Parathyroid adenoma (tissue), 2 donors: ENCODE data around the gene SCN4B.

Source experiments
- H2AFZ ChIP-seq: fragments of 300-600 bp; sonication (generic); one replicate; pipeline ENCODE4 v1.7.0; 2017; ENCODE audit warnings: antibody characterized with exemption, mild to moderate bottlenecking
- H3K27ac ChIP-seq: fragments of 300-600 bp; sonication (generic); one replicate; pipeline ENCODE4 v1.7.0; 2017
- H3K27me3 ChIP-seq: fragments of 300-600 bp; sonication (generic); one replicate; pipeline ENCODE4 v1.7.0; 2017; ENCODE audit warnings: low read length; ENCODE audit not compliant: control insufficient read depth, insufficient read depth
- H3K36me3 ChIP-seq: fragments of 300-600 bp; sonication (generic); one replicate; pipeline ENCODE4 v1.7.0; 2017; ENCODE audit warnings: low read length; ENCODE audit not compliant: control insufficient read depth, insufficient read depth
- H3K4me1 ChIP-seq: fragments of 300-600 bp; sonication (generic); one replicate; pipeline ENCODE4 v1.7.0; 2017; ENCODE audit warnings: control low read depth
- H3K4me2 ChIP-seq: fragments of 300-600 bp; sonication (generic); one replicate; pipeline ENCODE4 v1.7.0; 2017; ENCODE audit warnings: low read length
- H3K4me3 ChIP-seq: fragments of 300-600 bp; sonication (generic); one replicate; pipeline ENCODE4 v1.7.0; 2017; ENCODE audit warnings: low read depth, low read length
- H3K79me2 ChIP-seq: fragments of 300-600 bp; sonication (generic); one replicate; pipeline ENCODE4 v1.7.0; 2017; ENCODE audit warnings: control low read depth
- H3K9ac ChIP-seq: fragments of 300-600 bp; sonication (generic); one replicate; pipeline ENCODE4 v1.7.0; 2017; ENCODE audit warnings: mild to moderate bottlenecking
- H3K9me3 ChIP-seq: fragments of 300-600 bp; sonication (generic); one replicate; pipeline ENCODE4 v1.7.0; 2017; ENCODE audit warnings: low read length; ENCODE audit not compliant: control insufficient read depth
- CTCF ChIP-seq: fragments of 300-600 bp; sonication (generic); IDR thresholded peaks from one replicate; pipeline ENCODE4 v1.7.0; 2017; ENCODE audit warnings: antibody characterized with exemption, mild to moderate bottlenecking
- donor health status: primary hyperparathyroidism.

Gene SCN4B

DNA sequence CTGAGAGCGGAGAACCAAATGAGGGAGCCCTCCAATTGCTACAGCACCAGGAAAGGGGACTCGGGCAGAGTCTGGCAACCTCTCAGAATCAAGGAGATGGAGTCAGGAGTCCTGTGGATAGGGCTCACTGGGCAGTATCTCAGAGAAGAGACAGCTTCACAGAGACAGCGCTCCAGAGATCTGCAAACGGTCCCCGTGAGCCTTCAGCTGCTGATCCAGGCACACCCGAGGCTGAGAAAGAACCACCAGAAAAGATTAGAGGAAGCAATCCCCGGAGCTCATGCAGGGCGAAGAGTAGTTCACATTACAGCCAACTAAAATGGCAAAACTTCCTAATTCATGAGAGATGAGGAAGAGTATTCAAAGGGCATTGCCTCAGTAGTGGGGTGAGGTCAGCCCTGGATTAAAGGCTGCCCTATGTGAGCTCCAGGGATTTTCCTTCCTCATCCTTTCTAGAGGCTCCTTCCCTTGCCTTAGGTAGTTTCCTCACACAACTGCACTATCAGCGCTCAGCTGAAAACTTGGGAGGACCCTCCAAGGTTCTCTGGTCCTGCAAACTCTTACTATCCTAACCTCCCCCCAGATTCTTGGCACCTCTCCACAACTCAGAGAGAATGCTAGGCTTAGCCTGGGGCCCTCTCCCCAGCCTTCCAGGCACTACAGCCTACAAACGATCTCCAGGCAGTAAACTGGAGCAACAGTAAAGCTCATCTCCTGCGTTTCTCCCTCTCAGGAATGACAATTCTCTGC, 23.7 kb downstream of the SCN4B start:
- H3K36me3 ChIP-seq, result no peaks in the 10 kb centered on the region

DNA sequence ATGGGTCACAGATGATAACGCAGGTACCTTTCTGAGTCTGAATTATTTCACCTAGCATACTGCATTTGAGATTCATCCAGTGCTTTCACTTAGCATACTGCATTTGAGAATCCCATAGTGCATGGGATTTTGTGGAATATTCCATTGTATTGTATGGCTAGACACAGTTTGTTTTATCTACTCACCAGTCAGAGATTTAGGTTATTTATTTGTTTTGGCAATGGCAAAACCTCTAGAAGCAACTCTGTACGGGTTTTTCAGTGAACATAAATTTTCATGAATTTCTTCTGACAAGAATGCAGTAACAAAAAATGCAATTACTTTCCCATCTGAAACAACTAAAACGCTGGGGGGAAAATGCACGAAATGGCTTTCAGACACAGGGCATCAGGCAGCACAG, 24.3 kb downstream of the SCN4B start:
- Histone ChIP-seq H2AFZ (no peak overlapping the region), H3K36me3 (no peaks in the 10 kb centered on the region), H3K4me2 (no peak overlapping the region), H3K9me3 (no peaks in the 10 kb centered on the region), H3K27ac (no peak overlapping the region), H3K4me3 (no peak overlapping the region), H3K9ac (no peak overlapping the region), H3K79me2 (no peaks in the 10 kb centered on the region), H3K27me3 (no peaks in the 10 kb centered on the region), H3K4me1 (no peaks in the 10 kb centered on the region)
- no peak for TF ChIP-seq CTCF

More for the DNA sequence above, 23.7 kb downstream of the SCN4B start:
- no peak overlapping the region for H3K4me3 ChIP-seq
- no peaks in the 10 kb centered on the region for H3K9me3 ChIP-seq
- H3K79me2 ChIP-seq, result no peaks in the 10 kb centered on the region
- no peak for TF ChIP-seq CTCF
- no peak overlapping the region for H3K27ac ChIP-seq
- no peak overlapping the region for H2AFZ ChIP-seq
- no peaks in the 10 kb centered on the region for H3K4me1 ChIP-seq
- H3K4me2 ChIP-seq, result no peak overlapping the region
- H3K9ac ChIP-seq, result no peak overlapping the region
- no peaks in the 10 kb centered on the region for H3K27me3 ChIP-seq

- Histone ChIP-seq H3K4me3 (no peak overlapping the region), H3K79me2 (no peaks in the 10 kb centered on the region), H3K27me3 (no peaks in the 10 kb centered on the region), H3K4me2 (no peak overlapping the region), H2AFZ (no peak overlapping the region), H3K9me3 (no peaks in the 10 kb centered on the region), H3K27ac (no peak overlapping the region), H3K36me3 (no peaks in the 10 kb centered on the region), H3K9ac (no peak overlapping the region), H3K4me1 (no peaks in the 10 kb centered on the region)
- TF ChIP-seq CTCF, result no peak
Measured at GRCh38 chr11:118126082-118126838, 26.4 kb downstream of the SCN4B start.

DNA sequence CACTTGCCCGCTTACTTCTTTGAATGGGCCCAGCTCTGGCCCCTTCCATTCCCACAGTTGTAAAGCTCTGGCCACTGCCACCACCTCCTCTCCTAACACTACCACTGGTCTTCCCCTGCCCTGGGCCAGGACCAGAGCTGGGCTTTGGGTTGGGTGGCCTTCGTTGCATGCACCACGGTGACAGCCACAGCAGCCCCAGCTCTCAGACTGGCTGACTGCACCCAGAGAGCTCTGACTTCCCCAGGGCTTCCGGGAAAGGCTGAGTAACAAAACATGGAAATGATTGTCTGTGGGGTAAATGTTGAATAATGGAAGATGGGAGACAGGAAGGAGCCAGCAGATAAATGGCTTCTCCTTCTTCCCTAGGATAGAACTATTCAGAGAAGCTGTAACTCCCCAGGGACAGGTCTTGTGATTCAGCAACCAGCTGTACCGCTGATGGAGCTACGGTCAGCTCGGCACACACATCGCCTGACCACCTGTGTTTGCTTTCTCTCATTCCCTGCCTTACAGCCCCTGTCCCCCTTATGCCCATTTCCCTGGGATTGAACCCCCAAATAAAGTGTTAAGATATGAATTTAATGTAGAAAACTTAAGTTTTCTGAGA, 27.6 kb downstream of the SCN4B start:
- H2AFZ ChIP-seq, result no peak overlapping the region

More for the DNA sequence above, 27.6 kb downstream of the SCN4B start:
- Histone ChIP-seq H3K4me3 (no peak overlapping the region), H3K9me3 (no peaks in the 10 kb centered on the region), H3K4me1 (no peaks in the 10 kb centered on the region), H3K9ac (no peak overlapping the region), H3K36me3 (no peaks in the 10 kb centered on the region), H3K79me2 (no peaks in the 10 kb centered on the region), H3K27me3 (no peaks in the 10 kb centered on the region), H3K4me2 (no peak overlapping the region), H3K27ac (no peak overlapping the region)
- no peak for TF ChIP-seq CTCF
